Measurements from ENCODE around the gene EGFL8.
"Not testable (repeated sequence)": the region's sequence is repeated elsewhere in the genome, so short reads cannot be mapped to it uniquely, and the experiment has no call there.

Gene EGFL8

DNA sequence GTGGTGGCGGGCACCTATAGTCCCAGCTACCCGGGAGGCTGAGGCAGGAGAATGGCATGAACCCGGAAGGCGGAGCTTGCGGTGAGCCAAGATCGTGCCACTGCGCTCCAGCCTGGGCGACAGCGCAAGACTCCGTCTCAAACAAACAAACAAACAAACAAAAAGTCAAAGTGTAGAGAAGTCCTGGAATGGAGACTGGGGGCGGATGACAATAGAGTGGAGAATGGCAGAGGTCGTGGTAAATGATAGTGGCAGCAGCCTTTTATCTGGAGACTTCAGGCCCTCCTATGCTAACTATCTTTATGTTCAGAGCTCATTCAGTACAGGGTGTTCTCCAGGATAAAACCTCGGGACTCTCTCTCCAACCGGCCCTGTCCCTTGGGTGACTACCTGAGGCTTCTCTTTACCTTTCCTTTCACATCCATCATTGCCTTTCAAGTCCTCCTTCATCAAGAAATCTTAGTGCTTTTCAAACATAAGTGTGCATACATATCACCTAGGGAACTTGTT is 32.9 kb upstream of the EGFL8 start:
- Mint-ChIP-seq H3K4me1 (ENCODE audit: low read depth) (peaks cover 33% of the 10 kb centered on the region), H3K4me3 (no peak overlapping the region)

DNA sequence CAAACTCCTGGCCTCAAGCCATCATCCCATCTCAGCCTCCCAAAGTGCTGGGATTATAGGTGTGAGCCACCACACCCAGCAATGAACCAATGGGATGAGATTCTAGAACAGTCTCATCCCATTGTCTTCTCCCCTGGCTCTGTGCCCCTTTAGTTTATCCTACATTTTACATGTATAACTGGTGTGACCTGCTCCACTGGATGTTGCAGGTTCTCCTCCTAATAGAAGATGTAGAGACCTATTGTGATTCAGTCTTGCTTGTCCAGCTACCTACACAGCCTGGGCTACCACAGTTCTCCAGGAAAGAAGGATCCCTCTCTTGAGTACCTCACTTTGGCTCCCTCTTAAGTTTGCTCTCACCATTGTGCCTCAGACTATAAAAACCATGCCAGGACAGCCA is 32.3 kb upstream of the EGFL8 start:
- Mint-ChIP-seq H3K27me3 (no peaks in the 10 kb centered on the region), H3K9me3 (no peaks in the 10 kb centered on the region), H3K36me3 (ENCODE audit: low read depth) (peaks cover 16% of the 10 kb centered on the region), H3K4me3 (no peak overlapping the region), H3K4me1 (ENCODE audit: low read depth) (peaks cover 27% of the 10 kb centered on the region), H3K27ac (no peak overlapping the region)
- no peak for DNase-seq

More for the DNA sequence above, 32.9 kb upstream of the EGFL8 start:
- H3K27me3 Mint-ChIP-seq, result no peaks in the 10 kb centered on the region
- no peak for DNase-seq
- no peak overlapping the region for H3K27ac Mint-ChIP-seq
- peaks cover 22% of the 10 kb centered on the region for H3K36me3 Mint-ChIP-seq (ENCODE audit: low read depth)
- no peaks in the 10 kb centered on the region for H3K9me3 Mint-ChIP-seq

- no peak for DNase-seq
- Mint-ChIP-seq H3K36me3 (ENCODE audit: low read depth) (peaks cover 7% of the 10 kb centered on the region), H3K27ac (no peak overlapping the region), H3K27me3 (no peaks in the 10 kb centered on the region), H3K9me3 (no peaks in the 10 kb centered on the region), H3K4me3 (no peak overlapping the region), H3K4me1 (ENCODE audit: low read depth) (peaks cover 14% of the 10 kb centered on the region)
These were observed 30.6 kb upstream of the EGFL8 start for GRCh38 chr6:32133786-32134185.

GRCh38 chr6:32137454-32137853 is 26.9 kb upstream of the EGFL8 start:
- H3K36me3 Mint-ChIP-seq (ENCODE audit: low read depth), result no peaks in the 10 kb centered on the region
- H3K27ac Mint-ChIP-seq, result no peak overlapping the region
- no peaks in the 10 kb centered on the region for H3K27me3 Mint-ChIP-seq
- H3K4me1 Mint-ChIP-seq (ENCODE audit: low read depth), result no peaks in the 10 kb centered on the region
- DNase-seq, result no peak
- H3K9me3 Mint-ChIP-seq, result no peaks in the 10 kb centered on the region
- H3K4me3 Mint-ChIP-seq, result no peak overlapping the region

- no peaks in the 10 kb centered on the region for H3K36me3 Mint-ChIP-seq (ENCODE audit: low read depth)
- no peak overlapping the region for H3K4me3 Mint-ChIP-seq
- no peaks in the 10 kb centered on the region for H3K27me3 Mint-ChIP-seq
- H3K27ac Mint-ChIP-seq, result no peak overlapping the region
- no peak for DNase-seq
- no peaks in the 10 kb centered on the region for H3K4me1 Mint-ChIP-seq (ENCODE audit: low read depth)
- no peaks in the 10 kb centered on the region for H3K9me3 Mint-ChIP-seq
These were observed 24.8 kb upstream of the EGFL8 start for GRCh38 chr6:32139590-32139989.

GRCh38 chr6:32140420-32141046 is 23.9 kb upstream of the EGFL8 start:
- Mint-ChIP-seq H3K36me3 (ENCODE audit: low read depth) (no peaks in the 10 kb centered on the region), H3K27me3 (no peaks in the 10 kb centered on the region), H3K4me1 (ENCODE audit: low read depth) (no peaks in the 10 kb centered on the region), H3K27ac (no peak overlapping the region), H3K4me3 (no peak overlapping the region), H3K9me3 (no peaks in the 10 kb centered on the region)
- DNase-seq, result no peak

GRCh38 chr6:32144238-32144637 is 20.2 kb upstream of the EGFL8 start:
- H3K4me3 Mint-ChIP-seq; H3K9me3 Mint-ChIP-seq; DNase-seq; H3K36me3 Mint-ChIP-seq (ENCODE audit: low read depth); H3K27ac Mint-ChIP-seq: not testable (repeated sequence)
- Mint-ChIP-seq H3K4me1 (ENCODE audit: low read depth) (peaks cover 13% of the 10 kb centered on the region), H3K27me3 (peaks cover 14% of the 10 kb centered on the region)

- Mint-ChIP-seq H3K4me3 (no peak overlapping the region), H3K9me3 (no peaks in the 10 kb centered on the region), H3K4me1 (ENCODE audit: low read depth) (peaks cover 25% of the 10 kb centered on the region), H3K27ac (no peak overlapping the region), H3K27me3 (peaks cover 26% of the 10 kb centered on the region), H3K36me3 (ENCODE audit: low read depth) (no peaks in the 10 kb centered on the region)
- no peak for DNase-seq
These were observed 18.1 kb upstream of the EGFL8 start for GRCh38 chr6:32146287-32146686.

DNA sequence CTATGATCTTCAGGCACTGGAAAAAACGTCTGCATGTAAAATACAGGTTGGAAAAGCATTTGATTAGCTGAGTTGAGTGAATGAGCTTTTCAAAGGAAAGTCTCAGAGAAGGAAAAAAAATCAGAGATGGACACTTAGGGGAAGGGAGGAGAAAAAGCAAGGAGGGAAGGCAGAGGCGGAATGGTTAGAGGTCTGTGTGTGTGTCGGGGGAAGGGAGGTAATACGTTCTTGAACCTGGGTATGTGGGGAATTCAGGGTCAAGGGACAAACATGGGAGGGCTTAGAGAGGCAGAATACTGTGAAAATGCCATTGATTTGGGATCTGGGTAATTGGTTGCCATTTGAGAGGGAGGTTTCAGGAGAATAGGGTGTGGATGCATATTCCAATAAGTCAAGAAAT is 17.7 kb upstream of the EGFL8 start:
- no peaks in the 10 kb centered on the region for H3K36me3 Mint-ChIP-seq (ENCODE audit: low read depth)
- H3K9me3 Mint-ChIP-seq, result no peaks in the 10 kb centered on the region
- no peak for DNase-seq
- peaks cover 27% of the 10 kb centered on the region for H3K4me1 Mint-ChIP-seq (ENCODE audit: low read depth)
- no peak overlapping the region for H3K4me3 Mint-ChIP-seq
- H3K27me3 Mint-ChIP-seq, result peaks cover 28% of the 10 kb centered on the region
- H3K27ac Mint-ChIP-seq, result no peak overlapping the region

DNA sequence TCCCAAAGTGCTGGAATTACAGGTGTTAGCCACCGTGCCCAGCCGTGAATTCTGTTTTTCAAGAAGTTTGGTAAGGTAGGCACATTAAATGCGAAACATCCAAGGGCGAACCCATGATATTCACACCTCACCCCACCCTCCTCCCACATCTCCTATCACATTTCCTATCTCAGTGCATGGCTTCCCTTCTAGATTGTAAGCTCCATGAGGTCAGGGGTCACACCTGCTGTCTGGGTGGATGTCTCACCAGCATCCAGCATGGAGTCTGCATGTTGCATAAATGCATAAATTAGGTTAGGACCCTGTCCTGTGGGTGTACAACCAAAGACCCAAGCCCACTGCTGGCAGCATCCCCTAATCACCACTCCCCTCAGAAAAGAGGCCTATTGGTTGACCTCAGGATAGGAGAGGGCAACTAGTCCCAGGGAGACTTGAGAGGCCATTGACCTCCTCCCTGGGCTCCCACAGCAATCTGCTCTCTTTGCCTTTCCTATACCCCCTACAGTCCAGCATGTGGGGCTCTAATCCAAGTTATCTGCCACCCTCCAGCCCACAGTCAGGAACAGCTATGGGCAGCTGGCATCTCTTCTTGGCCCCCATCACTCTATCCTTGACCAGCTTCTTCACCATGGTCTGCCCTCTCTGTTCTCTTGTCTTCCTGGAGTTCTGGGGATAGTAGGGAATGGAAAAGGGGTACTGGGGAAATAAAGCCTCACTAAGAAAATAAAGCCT is 16.8 kb upstream of the EGFL8 start:
- Mint-ChIP-seq H3K4me1 (ENCODE audit: low read depth) (peaks cover 35% of the 10 kb centered on the region), H3K27me3 (peaks cover 28% of the 10 kb centered on the region), H3K36me3 (ENCODE audit: low read depth) (no peaks in the 10 kb centered on the region), H3K27ac (no peak overlapping the region), H3K9me3 (no peaks in the 10 kb centered on the region), H3K4me3 (no peak overlapping the region)
- DNase-seq, result no peak

DNA sequence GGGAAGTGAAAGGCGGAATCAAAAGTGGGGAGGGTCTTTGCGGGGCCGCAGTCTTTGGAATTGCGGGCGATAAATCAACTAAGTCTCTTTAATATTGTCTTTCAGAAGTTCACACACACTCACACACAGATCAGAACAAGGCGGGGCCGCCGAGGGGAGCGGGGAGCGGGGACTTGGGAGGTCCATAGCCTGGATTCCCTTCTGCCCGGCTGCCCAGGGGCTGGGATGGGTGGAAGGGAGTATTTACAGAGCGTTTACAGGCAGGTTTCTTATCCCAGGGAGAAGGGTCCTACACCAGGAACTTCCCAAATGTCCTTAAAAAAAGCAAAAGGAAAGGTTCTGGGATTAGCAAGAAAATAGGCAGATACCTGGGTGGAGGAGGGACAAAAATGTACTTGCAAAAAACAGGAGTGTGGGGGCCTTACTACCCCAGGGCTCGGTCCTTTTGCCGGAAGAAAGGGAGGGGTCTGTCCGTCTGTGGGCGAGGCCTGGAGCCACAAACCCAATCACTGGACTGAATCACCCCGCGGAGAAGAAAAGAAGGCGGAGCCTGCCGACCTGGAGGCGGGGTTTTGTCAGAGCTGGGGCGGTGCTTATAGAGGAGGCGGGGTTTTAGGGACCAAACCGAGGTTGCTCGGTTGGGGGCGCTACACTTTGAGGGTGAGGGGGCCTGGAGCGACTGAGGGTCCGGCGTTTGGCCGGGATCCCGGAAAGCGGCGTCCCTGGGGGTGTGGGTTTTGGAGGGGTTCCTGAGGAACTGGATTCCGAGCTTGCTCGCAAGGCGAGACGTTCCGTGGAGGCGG is 15.9 kb upstream of the EGFL8 start:
- H3K27me3 Mint-ChIP-seq, result peaks cover 28% of the 10 kb centered on the region
- H3K36me3 Mint-ChIP-seq (ENCODE audit: low read depth), result no peaks in the 10 kb centered on the region

DNA sequence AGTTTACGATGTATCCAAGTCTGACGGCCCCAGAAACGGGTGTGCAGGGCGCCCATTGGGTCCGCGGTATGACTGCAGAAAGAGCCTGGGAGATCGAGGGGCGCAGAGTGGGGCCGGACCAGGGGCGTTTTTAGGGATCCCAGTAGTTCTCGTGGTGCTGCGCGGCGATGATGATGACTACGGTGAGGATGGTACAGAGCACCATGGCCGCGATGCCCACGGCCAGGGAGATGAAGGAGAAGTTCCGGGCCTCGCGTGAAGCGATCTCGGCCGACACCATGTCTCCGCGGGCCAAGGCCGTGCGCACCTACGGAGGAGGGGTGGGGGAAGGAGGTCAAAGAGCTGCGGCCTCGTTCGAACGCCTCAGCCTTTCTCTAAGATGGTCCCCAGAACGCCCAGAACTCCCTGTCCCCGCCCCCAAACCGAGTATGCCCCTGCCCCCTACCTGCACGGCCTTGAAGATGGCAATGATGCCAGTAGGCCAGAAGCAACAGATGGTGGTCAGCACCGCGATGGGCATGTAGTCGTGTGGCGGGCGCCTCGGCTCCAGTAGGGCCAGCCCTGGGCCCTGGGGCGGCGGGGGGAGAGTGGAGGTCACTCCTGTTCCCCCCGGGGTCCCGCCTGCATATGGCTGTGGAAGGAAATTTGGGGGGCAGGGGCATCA is 15.2 kb upstream of the EGFL8 start:
- peaks cover 3% of the 10 kb centered on the region for H3K36me3 Mint-ChIP-seq (ENCODE audit: low read depth)
- H3K27me3 Mint-ChIP-seq, result peaks cover 28% of the 10 kb centered on the region
- H3K4me3 Mint-ChIP-seq, result peak overlapping the region; percentile 71
- H3K27ac Mint-ChIP-seq, result peak overlapping the region; percentile 24
- DNase-seq, result no peak
- H3K9me3 Mint-ChIP-seq, result no peaks in the 10 kb centered on the region
- H3K4me1 Mint-ChIP-seq (ENCODE audit: low read depth), result peaks cover 49% of the 10 kb centered on the region

More for the DNA sequence above, 15.9 kb upstream of the EGFL8 start:
- Mint-ChIP-seq H3K9me3 (no peaks in the 10 kb centered on the region), H3K27ac (peak overlapping the region; percentile 24), H3K4me1 (ENCODE audit: low read depth) (peaks cover 43% of the 10 kb centered on the region), H3K4me3 (peak overlapping the region; percentile 71)
- DNase-seq, result peak; percentile 86

DNA sequence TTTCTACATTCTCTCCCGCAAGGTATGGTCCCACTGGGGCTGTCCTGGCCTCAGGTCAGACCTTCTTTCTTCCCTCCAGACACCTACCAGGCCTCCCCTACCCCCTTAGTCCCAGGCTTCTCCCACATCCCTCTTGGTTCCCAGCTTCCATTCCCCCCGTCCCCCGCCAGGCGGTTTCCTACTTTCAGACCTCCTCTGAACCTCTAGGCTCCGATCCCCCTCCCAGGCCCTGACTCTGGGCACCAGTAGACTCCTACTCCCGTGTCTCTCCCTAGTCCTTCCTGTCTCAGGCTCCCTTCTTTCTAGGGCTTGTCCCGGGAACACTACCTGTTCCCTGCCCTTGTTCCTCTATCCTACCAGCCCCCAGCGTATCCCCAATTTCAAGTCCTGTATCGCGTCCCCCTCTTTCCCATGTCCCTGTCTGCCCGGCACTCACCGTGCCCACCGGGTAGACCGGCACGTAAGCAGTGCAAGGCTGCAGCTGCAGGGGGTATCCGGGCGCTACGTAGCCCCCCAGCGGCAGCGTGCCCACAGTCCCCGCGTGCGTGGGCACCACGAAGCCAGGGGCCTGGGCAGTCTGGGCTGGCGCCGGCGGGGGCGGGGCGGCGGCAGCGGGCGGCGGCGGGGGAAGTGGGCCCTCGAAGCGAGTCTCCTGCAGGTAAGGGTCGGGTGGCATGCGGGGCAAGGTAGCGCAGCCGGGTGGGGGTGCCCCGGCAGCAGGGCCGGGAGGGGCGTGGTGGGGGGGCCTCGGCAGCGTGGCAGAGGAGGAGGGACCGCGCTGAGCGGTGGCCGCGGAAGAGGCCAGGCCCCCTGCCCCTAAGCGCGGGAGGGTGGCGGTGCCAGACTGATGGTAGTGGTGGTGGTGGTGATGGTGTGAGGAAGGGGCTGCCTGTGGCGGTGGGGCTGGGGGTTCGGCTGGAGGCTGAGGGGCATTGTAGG is 14.2 kb upstream of the EGFL8 start:
- Mint-ChIP-seq H3K36me3 (ENCODE audit: low read depth) (peaks cover 8% of the 10 kb centered on the region), H3K4me3 (no peak overlapping the region), H3K9me3 (no peaks in the 10 kb centered on the region), H3K27ac (no peak overlapping the region), H3K27me3 (peaks cover 28% of the 10 kb centered on the region), H3K4me1 (ENCODE audit: low read depth) (peaks cover 57% of the 10 kb centered on the region)
- no peak for DNase-seq

Measured in activated T-cell treated with anti-CD3 and anti-CD28 coated beads, Interleukin-2, amount 50 U/mL, for 24 hours (primary cell).